ENCODE results near the gene PYROXD2. TPM values are rescaled to one million over a fixed set of nuclear protein-coding genes. Genes with fewer than 3 reads are reported as not detected.

PYROXD2 gene
- total RNA-seq, 2 experiments from 2014 or later = 5.1 to 7.5 TPM

DNA sequence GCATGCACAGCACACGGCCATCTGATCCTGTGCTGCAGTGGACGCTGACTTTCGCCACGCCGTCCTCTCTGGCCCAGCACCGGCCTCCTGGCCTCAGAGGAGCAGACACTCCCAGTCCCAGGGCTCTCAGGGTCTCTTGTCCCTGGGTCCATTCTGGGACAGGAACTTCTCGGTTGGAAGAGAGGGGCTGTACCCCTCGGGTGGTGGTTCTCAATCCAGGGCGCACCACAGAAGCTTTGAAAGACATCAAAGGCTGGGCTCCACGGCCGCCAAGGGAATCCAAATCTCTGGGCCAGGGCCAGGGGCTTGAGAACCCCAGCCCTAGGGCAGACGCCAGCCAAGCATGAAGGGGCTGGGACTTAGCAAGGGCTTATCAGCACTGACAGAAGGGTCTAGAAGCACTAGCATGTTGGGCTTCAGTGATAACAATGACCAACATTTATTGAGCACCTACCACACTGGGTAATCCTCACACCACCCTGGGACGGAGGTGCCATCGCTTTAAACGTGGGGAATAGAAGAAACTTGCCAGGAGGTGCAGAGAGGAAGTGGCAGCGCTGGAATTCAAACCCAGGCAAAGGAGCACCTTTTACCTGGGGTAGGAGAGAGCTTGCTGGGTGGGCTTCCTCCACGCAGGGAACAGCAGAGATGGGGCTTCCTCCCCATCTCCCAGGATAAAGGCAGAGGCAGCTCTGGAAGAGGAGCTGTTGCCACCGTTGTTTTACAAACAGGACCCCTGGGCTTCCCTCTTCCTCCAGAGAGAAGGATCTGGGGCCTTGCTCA, 1.8 kb upstream of the PYROXD2 start:
- no peak overlapping the region for H3K4me3 Mint-ChIP-seq
- CTCF ChIA-PET = no interaction called here
- H3K27me3 Mint-ChIP-seq = no peaks in the 10 kb centered on the region
- peaks cover 9% of the 10 kb centered on the region for H3K36me3 Mint-ChIP-seq
- DNase-seq = no peak
- peaks cover 15% of the 10 kb centered on the region for H3K4me1 Mint-ChIP-seq
- H3K27ac Mint-ChIP-seq = no peak overlapping the region
- no peak for ATAC-seq
- H3K9me3 Mint-ChIP-seq (ENCODE audit: low read depth) = no peaks in the 10 kb centered on the region

DNA sequence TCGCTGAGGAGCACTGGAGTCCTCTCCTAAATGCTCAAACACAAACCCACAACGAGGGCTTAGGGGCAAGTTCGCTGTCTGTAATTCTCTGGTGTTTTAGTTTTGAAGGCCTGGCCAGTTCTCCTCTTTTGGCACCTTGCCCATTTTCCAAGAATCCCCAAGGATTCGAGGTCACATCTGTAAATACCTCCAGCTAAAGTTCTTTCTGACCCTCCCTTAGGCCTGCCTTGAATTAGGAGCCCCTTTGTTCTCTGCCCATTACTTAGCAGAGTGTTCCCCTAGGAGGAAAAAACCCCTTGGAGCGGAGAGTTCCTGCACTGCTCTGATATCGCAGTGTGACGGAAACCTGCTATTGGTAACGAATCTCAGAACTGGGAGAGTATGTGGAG, 743 bp upstream of the PYROXD2 start:
- Mint-ChIP-seq H3K9me3 (ENCODE audit: low read depth) (no peaks in the 10 kb centered on the region), H3K27ac (no peak overlapping the region), H3K4me3 (no peak overlapping the region), H3K27me3 (no peaks in the 10 kb centered on the region), H3K4me1 (peaks cover 15% of the 10 kb centered on the region), H3K36me3 (peaks cover 7% of the 10 kb centered on the region)
- CTCF ChIA-PET = interaction anchor here (1.4 kb wide), 1 partner anchor 9 kb away, joined by 8 read pairs; no protein-coding TSS in a partner anchor
- no peak for ATAC-seq
- DNase-seq = no peak

DNA sequence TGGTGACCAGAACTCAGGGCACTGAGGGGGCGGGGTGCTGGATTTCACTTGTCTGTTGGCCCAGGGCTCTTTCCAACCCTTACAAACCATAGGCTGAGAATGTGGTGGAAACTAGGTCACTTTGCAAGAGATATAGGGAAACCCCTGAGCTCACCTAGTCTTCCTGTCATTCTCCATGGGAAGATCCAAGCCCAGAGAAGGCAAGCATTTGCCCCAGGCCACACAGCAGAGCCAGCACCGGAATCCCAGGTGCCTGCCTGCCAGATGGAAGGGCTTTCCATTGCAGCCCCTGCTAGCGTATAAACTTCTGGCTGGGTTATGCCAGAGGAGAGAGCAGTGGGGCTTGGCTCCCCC, 427 bp downstream of the PYROXD2 start:
- H3K9me3 Mint-ChIP-seq (ENCODE audit: low read depth) = no peaks in the 10 kb centered on the region
- CTCF ChIA-PET = interaction anchor here (0.8 to 1.4 kb wide), 2 partner anchors 11 to 29 kb away, joined by 3 to 8 read pairs; no protein-coding TSS in a partner anchor
- H3K27me3 Mint-ChIP-seq = no peaks in the 10 kb centered on the region
- ATAC-seq (peak; percentile 7), DNase-seq (no peak)
- peak overlapping the region; percentile 81 for H3K27ac Mint-ChIP-seq
- peak overlapping the region; percentile 72 for H3K4me3 Mint-ChIP-seq
- peaks cover 5% of the 10 kb centered on the region for H3K36me3 Mint-ChIP-seq
- peaks cover 15% of the 10 kb centered on the region for H3K4me1 Mint-ChIP-seq

DNA sequence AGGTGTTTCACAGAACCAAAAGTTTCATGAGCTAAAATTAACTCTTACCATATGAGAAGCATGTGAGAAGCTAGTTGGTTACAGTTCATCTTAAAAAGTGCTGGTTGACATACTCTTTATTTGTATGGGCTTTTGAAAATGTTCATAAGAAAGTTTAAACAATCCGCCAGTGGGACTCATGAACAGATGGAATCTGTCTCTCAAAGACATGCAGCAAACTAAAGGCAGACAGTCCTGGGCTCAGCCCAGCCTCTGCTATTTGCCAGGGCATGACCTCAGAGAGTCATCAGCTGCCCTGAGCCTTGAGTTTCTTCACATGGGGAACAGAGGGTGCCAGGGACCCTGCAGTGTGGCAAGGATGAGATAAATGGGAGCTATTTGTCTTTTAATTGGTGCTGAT, 3.2 kb downstream of the PYROXD2 start:
- CTCF ChIA-PET = interaction anchor here (1.5 kb wide), 1 partner anchor 13 kb away, joined by 5 read pairs; no protein-coding TSS in a partner anchor
- DNase-seq (no peak), ATAC-seq (no peak)
- Mint-ChIP-seq H3K27ac (no peak overlapping the region), H3K4me3 (no peak overlapping the region), H3K27me3 (no peaks in the 10 kb centered on the region), H3K36me3 (no peaks in the 10 kb centered on the region), H3K9me3 (ENCODE audit: low read depth) (no peaks in the 10 kb centered on the region), H3K4me1 (peaks cover 17% of the 10 kb centered on the region)

DNA sequence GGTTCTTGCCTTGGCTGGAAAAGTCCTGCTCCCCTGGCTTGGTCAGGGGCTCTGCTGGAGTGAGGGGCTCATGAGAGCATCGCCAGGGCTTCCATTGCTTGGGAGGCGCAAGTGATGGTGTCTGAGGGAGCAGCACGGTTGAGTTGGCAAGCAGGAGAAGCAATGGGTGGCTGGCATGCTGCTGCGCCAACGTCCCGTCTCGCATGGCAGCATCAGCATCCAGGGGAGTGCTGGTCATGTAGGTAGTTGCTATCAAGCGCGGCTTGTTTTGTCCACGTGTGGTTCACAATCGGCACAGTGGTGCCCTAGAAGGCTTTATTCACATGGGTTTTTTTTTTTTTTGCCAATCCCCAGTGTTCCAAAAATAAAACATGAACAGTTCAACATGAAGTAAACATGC, 3.8 kb downstream of the PYROXD2 start:
- no peak for ATAC-seq
- DNase-seq = no peak
- Mint-ChIP-seq H3K27ac (no peak overlapping the region), H3K4me1 (peaks cover 17% of the 10 kb centered on the region), H3K27me3 (no peaks in the 10 kb centered on the region), H3K4me3 (no peak overlapping the region), H3K9me3 (ENCODE audit: low read depth) (no peaks in the 10 kb centered on the region), H3K36me3 (no peaks in the 10 kb centered on the region)
- CTCF ChIA-PET = interaction anchor here (1.5 kb wide), 1 partner anchor 14 kb away, joined by 5 read pairs; no protein-coding TSS in a partner anchor

DNA sequence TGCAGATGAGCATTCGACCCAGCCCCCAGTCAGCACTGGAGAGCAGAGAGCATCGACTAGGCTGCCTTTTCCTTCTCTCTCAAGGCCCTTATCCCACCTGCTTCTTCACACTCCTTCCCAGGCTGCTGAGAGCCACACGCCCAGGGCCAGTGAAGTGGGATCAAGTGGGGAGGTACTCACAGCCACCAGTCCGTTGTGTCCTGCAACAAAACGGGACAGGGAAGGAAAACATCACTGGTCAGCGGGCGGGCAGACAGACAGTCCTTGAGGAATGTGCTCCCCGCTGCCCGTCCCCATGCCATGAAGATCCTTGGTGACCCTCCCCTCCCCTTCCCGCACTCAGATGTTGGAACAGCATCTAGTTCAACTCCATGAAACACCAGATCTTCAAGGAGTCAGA, 4.2 kb downstream of the PYROXD2 start:
- H3K27ac Mint-ChIP-seq = no peak overlapping the region
- ATAC-seq = no peak
- DNase-seq = no peak
- CTCF ChIA-PET = no interaction called here
- no peak overlapping the region for H3K4me3 Mint-ChIP-seq
- H3K4me1 Mint-ChIP-seq = peaks cover 17% of the 10 kb centered on the region
- H3K27me3 Mint-ChIP-seq = no peaks in the 10 kb centered on the region
- H3K36me3 Mint-ChIP-seq = no peaks in the 10 kb centered on the region
- H3K9me3 Mint-ChIP-seq (ENCODE audit: low read depth) = no peaks in the 10 kb centered on the region

DNA sequence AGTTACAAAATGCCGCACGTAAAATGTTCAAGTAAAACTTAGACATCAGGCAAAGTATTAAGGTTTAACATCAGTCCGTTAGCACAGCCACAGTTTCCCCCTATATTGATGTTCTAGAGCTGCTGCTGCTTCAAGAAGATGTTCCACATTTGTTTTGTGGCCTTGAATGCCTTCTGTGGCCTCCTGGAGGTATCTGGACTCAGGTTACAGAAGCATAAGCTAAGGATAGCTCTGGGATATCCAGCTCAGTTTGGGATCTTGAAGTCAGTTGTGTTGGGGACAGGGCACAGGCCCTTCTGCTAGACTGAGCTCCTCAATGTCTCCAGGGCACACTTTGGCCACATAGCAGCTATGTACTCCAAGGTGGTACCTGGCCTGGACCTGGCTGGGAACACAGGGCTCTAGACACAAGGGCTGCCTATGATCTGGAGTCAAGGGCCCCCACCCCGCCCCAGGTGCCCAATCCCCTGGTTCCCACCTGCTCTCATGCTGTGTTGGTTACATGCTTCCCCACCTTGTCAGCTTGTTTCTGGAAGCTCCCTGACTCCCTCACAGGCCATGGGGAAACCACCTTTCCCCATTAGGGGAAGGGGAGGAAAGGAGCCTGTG, 4.7 kb downstream of the PYROXD2 start:
- ATAC-seq = no peak
- Mint-ChIP-seq H3K27ac (no peak overlapping the region), H3K36me3 (no peaks in the 10 kb centered on the region), H3K9me3 (ENCODE audit: low read depth) (no peaks in the 10 kb centered on the region), H3K27me3 (no peaks in the 10 kb centered on the region), H3K4me1 (peaks cover 14% of the 10 kb centered on the region), H3K4me3 (no peak overlapping the region)
- DNase-seq = no peak
- CTCF ChIA-PET = interaction anchor here (1.2 kb wide), 1 partner anchor 15 kb away, joined by 4 read pairs; no protein-coding TSS in a partner anchor

DNA sequence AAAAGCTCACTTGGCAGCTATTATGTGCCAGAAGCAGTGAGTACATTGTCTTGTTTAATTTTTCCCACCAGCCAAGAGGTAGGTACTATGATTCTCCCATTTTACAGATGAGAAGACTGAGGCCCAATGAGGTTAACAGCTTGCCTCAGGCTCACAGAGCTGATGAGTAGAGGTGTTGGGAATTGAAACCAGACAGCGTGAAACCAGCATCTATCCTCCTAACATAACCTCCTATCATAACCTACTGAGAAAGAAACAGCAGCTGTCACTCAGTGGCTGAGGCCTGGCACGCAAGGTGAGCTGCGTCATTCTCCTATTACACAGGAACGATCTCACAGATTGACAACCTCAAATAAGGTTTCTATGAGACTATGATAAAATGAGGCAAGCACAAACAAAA, 6.2 kb downstream of the PYROXD2 start:
- Mint-ChIP-seq H3K27ac (no peak overlapping the region), H3K4me1 (peaks cover 10% of the 10 kb centered on the region), H3K4me3 (no peak overlapping the region), H3K9me3 (ENCODE audit: low read depth) (no peaks in the 10 kb centered on the region), H3K36me3 (no peaks in the 10 kb centered on the region), H3K27me3 (no peaks in the 10 kb centered on the region)
- DNase-seq (no peak), ATAC-seq (no peak)
- CTCF ChIA-PET = no interaction called here

DNA sequence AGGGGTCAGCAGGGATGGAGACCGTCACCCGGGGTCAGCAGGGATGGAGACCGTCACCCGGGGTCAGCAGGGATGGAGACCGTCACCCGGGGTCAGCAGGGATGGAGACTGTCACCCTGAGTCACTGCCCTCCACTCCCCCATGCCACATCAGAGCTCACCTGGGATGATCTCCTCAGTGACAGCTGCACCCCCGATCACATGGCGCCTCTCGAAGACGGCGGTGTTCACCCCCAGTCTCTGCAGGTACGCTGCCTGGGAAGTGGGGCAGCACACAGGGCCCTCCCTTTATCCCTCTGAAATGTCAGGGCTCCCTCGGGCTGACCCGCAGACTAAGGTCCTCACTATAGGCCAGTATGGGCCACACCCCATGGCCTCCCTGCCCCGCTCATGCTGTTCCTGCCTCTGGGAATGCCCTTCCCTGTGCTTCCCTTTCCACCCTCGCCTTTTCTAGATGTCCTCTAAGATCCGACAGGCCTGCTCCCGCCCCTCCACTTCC, 7.2 kb downstream of the PYROXD2 start:
- H3K4me1 Mint-ChIP-seq = peaks cover 16% of the 10 kb centered on the region
- H3K4me3 Mint-ChIP-seq = no peak overlapping the region
- no peaks in the 10 kb centered on the region for H3K27me3 Mint-ChIP-seq
- no peaks in the 10 kb centered on the region for H3K9me3 Mint-ChIP-seq (ENCODE audit: low read depth)
- CTCF ChIA-PET = no interaction called here
- H3K27ac Mint-ChIP-seq = no peak overlapping the region
- no peak for DNase-seq
- ATAC-seq = no peak
- no peaks in the 10 kb centered on the region for H3K36me3 Mint-ChIP-seq

DNA sequence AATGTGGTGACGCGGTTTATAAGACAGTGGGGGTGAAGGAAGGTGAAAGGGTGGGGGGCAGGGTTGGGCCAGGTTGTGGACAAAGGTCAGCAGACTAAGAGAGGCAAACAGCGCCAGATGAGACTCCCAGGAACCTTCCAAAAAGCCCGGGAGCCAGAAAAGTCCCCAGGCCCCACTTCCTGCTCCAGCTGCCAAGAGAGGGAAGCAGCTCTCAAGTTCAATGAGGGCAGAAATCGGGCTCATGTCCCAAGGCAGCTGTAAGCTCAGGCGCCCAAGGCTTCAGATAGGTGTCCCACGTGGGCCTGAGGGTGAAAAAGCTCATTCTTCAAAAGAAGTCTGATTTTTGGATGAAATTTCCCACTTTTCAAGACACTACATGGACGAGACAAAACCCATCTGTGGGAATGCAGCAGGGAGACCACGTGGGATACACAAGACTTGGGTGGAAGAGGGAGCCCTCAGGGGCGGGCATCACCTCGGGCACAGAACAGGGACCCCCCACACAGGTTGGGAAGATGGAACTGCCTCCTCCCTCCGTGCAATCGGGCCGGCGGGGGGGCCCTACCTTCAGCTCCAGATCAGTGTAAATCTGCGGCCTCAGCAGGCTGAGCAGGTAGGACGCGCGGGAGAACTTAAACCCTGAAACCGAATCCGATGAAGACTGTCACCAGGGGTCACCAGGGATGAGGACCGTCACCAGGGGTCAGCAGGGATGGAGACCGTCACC, 7.8 kb downstream of the PYROXD2 start:
- Mint-ChIP-seq H3K9me3 (ENCODE audit: low read depth) (no peaks in the 10 kb centered on the region), H3K27ac (no peak overlapping the region), H3K4me1 (peaks cover 16% of the 10 kb centered on the region), H3K4me3 (no peak overlapping the region), H3K36me3 (no peaks in the 10 kb centered on the region), H3K27me3 (no peaks in the 10 kb centered on the region)
- CTCF ChIA-PET = no interaction called here
- DNase-seq (no peak), ATAC-seq (no peak)

DNA sequence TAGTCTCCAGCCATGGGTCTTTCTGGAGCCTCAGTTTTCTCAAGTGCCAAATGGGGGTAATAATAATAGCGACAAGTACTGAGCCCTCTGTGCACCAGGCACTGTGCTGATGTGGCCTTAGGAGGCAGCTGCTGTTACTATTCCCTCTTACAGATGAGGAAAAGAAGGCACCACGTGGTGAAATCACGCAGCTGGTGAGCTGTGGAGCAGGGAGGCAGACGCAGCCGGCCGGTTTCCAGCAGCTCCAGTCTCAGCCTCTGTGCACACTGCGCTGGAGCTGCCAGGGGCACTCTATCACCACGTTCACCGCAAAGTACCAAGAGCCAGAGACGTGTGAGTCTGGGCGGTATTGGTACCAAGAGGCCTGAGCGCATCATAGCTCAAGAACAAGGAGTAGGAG, 9.6 kb downstream of the PYROXD2 start:
- no peaks in the 10 kb centered on the region for H3K9me3 Mint-ChIP-seq (ENCODE audit: low read depth)
- H3K36me3 Mint-ChIP-seq = no peaks in the 10 kb centered on the region
- ATAC-seq (no peak), DNase-seq (no peak)
- H3K27ac Mint-ChIP-seq = no peak overlapping the region
- no peaks in the 10 kb centered on the region for H3K27me3 Mint-ChIP-seq
- CTCF ChIA-PET = no interaction called here
- H3K4me3 Mint-ChIP-seq = no peak overlapping the region
- peaks cover 16% of the 10 kb centered on the region for H3K4me1 Mint-ChIP-seq

DNA sequence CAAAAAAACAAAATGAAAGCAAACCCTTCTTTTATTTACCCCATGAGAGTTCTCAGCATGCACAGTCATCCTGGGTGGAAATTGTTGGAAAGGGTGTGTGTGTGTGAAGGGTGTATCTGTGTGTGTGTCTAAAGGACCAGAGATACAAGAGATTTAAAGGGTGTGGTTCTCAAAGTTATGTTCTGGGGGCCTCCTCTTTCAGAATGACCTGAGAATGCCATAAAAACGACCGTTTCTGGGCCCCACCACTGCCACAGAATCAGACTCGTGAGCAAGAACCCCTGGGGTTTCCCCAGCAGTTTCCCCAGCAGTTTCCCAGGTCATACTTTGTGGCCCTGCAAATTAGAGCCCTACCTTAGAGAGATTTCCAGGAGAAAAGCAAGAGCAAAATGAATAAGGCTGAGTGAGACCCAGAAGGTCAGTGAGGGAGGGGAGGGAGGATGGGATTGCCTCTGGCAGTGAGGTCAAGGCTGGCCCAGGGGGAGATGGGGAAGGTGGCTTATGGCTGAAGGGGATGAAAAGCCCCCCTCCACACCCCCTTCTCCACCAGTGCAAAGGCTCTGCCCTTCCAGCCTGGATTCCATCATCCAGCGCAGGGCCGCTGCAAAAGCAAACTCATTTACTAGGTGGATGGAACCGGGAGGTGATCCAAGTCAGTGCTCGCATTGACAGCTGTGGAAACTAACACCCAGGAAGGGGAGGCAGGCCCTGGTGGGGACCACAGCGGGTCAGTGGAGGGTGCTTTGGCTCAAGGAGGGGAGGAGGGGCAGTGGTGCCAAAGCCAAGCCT, 10.2 kb downstream of the PYROXD2 start:
- CTCF ChIA-PET = interaction anchor here (1.2 kb wide), 1 partner anchor 21 kb away, joined by 3 read pairs; no protein-coding TSS in a partner anchor
- H3K27ac Mint-ChIP-seq = peak overlapping the region; percentile 43
- ATAC-seq = peak; percentile 61
- H3K4me1 Mint-ChIP-seq = peaks cover 16% of the 10 kb centered on the region
- H3K4me3 Mint-ChIP-seq = peak overlapping the region; percentile 6
- H3K36me3 Mint-ChIP-seq = no peaks in the 10 kb centered on the region
- H3K27me3 Mint-ChIP-seq = no peaks in the 10 kb centered on the region
- no peaks in the 10 kb centered on the region for H3K9me3 Mint-ChIP-seq (ENCODE audit: low read depth)
- DNase-seq = peak; percentile 67
